ENCODE results near the gene CNOT1.
A peak's percentile ranks its signal among the peaks of the same experiment; 100 is the strongest.

The CNOT1 gene

DNA sequence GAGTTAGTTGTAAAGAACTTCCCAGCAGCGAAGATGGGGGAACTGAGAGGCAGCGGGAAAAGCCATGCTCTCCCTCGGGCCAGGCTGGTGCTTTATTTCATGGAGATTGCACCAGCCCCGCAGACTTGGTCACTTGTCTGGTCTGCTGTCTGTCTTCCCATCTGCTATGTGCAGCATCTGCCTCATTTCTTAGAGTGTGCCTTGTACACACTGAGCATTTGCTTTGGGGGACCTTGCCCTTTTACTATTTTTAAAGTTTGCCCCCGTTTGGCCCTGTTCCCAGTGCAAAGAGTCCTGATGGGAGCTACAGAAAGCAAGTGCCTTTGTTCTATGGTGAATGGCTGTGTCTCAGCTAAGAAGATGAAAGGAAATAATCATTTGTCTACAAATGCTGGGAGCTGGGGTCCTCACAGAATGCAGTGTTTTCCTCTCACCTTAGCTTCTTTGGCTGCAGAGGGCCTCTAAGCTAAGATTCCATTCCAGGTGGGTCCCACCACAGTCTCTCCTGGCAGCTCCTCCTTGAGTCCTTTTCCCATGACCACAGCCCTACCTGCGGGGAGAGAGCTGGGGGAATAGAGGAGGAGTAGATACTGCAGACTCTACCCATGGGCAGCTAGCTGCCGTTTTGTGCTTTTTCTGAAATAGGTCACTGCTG lies 25.1 kb upstream of the CNOT1 start:
- peaks cover 21% of the 10 kb centered on the region for H3K27me3 Mint-ChIP-seq (ENCODE audit: low read depth, poor library complexity)
- no peaks in the 10 kb centered on the region for H3K9me3 Mint-ChIP-seq
- no peak for DNase-seq
- no peaks in the 10 kb centered on the region for H3K36me3 Mint-ChIP-seq (ENCODE audit: low read depth)
- peaks cover 5% of the 10 kb centered on the region for H3K4me1 Mint-ChIP-seq
- TF ChIP-seq, protein P1, sequence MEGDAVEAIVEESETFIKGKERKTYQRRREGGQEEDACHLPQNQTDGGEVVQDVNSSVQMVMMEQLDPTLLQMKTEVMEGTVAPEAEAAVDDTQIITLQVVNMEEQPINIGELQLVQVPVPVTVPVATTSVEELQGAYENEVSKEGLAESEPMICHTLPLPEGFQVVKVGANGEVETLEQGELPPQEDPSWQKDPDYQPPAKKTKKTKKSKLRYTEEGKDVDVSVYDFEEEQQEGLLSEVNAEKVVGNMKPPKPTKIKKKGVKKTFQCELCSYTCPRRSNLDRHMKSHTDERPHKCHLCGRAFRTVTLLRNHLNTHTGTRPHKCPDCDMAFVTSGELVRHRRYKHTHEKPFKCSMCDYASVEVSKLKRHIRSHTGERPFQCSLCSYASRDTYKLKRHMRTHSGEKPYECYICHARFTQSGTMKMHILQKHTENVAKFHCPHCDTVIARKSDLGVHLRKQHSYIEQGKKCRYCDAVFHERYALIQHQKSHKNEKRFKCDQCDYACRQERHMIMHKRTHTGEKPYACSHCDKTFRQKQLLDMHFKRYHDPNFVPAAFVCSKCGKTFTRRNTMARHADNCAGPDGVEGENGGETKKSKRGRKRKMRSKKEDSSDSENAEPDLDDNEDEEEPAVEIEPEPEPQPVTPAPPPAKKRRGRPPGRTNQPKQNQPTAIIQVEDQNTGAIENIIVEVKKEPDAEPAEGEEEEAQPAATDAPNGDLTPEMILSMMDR (IDR thresholded peaks at IDR 0.05), result no peak
- H3K4me3 Mint-ChIP-seq, result no peak overlapping the region
- no peak overlapping the region for H3K27ac Mint-ChIP-seq

DNA sequence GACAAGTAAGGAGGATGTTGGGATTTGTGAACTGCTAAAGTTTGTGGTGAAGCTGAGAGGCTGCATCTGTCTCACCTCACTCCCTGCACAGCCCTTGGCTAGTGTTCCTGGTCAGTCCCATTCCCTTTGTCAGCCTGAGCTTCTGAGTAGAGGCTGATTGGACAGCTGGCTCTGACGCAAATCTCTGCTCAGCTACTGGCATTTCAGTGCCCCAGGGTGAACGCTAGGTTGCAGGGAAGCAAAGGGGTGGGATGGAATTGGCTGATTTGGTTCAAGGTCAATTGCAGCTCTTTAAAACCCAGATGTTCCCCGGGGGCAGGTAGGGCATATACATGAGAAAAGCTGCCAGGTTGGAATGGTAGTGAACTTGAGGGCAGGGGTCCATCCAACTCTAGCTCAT lies 23.1 kb upstream of the CNOT1 start:
- Mint-ChIP-seq H3K4me1 (peaks cover 11% of the 10 kb centered on the region), H3K36me3 (ENCODE audit: low read depth) (no peaks in the 10 kb centered on the region), H3K27me3 (ENCODE audit: low read depth, poor library complexity) (peaks cover 17% of the 10 kb centered on the region), H3K4me3 (no peak overlapping the region), H3K27ac (no peak overlapping the region), H3K9me3 (no peaks in the 10 kb centered on the region)
- TF ChIP-seq, protein P1 (IDR thresholded peaks at IDR 0.05), result no peak
- DNase-seq, result peak; percentile 16

DNA sequence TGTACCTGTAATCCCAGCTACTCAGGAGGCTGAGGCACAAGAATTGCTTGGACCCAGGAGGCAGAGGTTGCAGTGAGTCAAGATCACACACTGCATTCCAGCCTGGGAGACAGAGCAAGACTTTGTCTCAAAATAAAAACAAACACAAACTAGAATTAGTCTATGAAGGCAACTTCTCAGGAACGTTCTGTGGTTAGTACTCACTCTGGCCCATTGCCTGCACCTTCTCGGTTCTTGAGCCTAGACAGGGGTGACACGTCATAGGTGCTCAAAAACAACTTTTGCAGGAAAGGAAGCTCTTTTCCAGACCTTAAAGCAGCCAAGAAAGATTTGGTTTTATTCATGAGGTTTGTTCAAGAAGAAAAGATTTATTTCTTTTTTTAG lies 22.3 kb upstream of the CNOT1 start:
- no peak for DNase-seq
- Mint-ChIP-seq H3K36me3 (ENCODE audit: low read depth) (no peaks in the 10 kb centered on the region), H3K9me3 (no peaks in the 10 kb centered on the region), H3K27me3 (ENCODE audit: low read depth, poor library complexity) (peaks cover 14% of the 10 kb centered on the region), H3K4me3 (no peak overlapping the region), H3K27ac (no peak overlapping the region), H3K4me1 (peaks cover 11% of the 10 kb centered on the region)
- TF ChIP-seq, protein P1 (IDR thresholded peaks at IDR 0.05), result no peak

DNA sequence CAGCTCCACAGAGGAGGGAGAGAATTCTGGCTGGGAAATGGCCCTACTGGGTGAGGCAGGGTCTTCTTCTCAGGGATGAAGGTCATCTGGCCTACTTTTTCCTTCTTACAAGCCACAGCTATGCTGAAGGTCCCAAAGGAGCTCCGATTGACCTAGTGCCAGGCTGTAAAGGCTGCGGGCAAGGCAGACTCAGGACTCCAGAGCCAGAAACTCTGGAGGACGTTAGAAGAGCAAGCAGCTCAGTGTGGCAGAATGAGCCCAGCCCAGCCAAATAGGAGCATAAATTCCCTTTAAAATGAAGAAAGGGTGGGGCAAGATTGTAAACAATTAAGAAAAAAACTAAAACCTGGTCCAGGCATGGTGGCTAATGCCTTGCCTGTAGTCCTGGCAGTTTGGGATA lies 20.1 kb upstream of the CNOT1 start:
- peaks cover 11% of the 10 kb centered on the region for H3K4me1 Mint-ChIP-seq
- TF ChIP-seq, protein P1 (IDR thresholded peaks at IDR 0.05), result no peak
- H3K27me3 Mint-ChIP-seq (ENCODE audit: low read depth, poor library complexity), result peaks cover 12% of the 10 kb centered on the region
- no peak for DNase-seq
- no peak overlapping the region for H3K27ac Mint-ChIP-seq
- H3K9me3 Mint-ChIP-seq, result no peaks in the 10 kb centered on the region
- no peaks in the 10 kb centered on the region for H3K36me3 Mint-ChIP-seq (ENCODE audit: low read depth)
- H3K4me3 Mint-ChIP-seq, result no peak overlapping the region

DNA sequence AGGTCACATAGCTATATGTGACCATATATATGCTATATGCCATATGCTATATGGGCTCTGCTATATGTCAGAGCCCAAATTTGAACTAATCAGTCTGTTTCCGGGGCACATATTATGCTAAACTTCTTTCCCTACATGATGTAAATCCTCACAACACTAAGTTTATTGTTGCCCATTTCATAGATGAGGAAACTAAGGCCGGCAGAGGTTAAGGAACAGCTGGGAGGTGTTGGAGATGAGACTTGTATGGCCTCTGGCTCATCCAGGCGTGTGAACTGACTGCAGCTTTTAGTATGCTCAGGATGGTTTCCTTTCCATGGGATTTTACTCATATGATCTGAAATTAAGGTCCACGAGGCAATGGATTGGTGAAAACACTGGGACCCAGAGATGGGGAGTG lies 17.5 kb upstream of the CNOT1 start:
- Mint-ChIP-seq H3K4me3 (no peak overlapping the region), H3K36me3 (ENCODE audit: low read depth) (no peaks in the 10 kb centered on the region), H3K27me3 (ENCODE audit: low read depth, poor library complexity) (no peaks in the 10 kb centered on the region), H3K9me3 (no peaks in the 10 kb centered on the region), H3K27ac (no peak overlapping the region), H3K4me1 (peaks cover 6% of the 10 kb centered on the region)
- no peak for DNase-seq
- TF ChIP-seq, protein P1 (IDR thresholded peaks at IDR 0.05), result no peak

DNA sequence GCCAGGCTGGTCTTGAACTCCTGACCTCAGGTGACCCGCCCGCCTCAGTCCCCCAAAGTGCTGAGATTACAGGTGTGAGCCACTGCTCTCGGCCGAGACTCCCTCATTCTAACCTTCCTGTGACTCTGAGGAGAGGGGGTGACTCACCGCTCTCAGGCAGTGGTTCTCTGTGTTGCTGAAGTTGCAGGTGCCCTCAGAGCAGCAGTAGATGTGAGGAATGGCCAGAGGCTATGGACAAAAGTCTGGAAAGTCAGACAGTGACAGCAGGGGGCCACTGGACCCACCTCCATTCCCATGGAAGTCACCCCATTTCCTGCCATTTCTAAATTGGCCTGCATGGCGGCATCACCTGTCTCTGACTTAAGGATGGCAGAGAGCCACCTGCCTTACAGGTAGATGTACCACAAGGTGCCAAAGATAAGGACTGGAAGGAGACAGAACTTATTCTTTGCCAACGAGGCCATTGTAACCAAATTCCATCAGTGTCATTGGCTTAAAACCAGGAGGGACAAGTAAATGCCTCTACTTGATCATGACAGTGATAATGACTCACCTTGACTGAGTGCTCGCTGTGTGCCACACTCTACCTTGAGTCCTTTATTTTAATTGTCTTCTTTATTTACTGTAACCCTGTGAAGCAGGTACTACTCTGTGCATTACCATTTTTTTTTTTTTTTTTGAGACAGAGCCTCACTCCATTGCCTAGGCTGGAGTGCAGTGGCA lies 15.3 kb upstream of the CNOT1 start:
- H3K36me3 Mint-ChIP-seq (ENCODE audit: low read depth), result no peaks in the 10 kb centered on the region
- H3K4me3 Mint-ChIP-seq, result no peak overlapping the region

More for the DNA sequence above, 15.3 kb upstream of the CNOT1 start:
- Mint-ChIP-seq H3K9me3 (no peaks in the 10 kb centered on the region), H3K27ac (no peak overlapping the region), H3K4me1 (peaks cover 6% of the 10 kb centered on the region), H3K27me3 (ENCODE audit: low read depth, poor library complexity) (no peaks in the 10 kb centered on the region)
- no peak for DNase-seq
- TF ChIP-seq, protein P1 (IDR thresholded peaks at IDR 0.05), result no peak

Measured in nephron progenitor cell (in vitro differentiated cells).